SK-N-SH (cell line): Measurements from ENCODE around the gene PRR35.

Experiments used
- CTCF ChIP-seq: fragments of 200-600 bp; sonication (generic); IDR thresholded peaks from 2 replicates; pipeline ENCODE4 v1.6.1; 2017; ENCODE audit warnings: antibody characterized with exemption, mild to moderate bottlenecking, moderate library complexity
- EP300 ChIP-seq, 2 experiments: IDR thresholded peaks; 2 replicates each; pipeline versions ENCODE4 v1.4.0 to v1.6.1; 2012; ENCODE audit warnings: borderline replicate concordance in 1 of 2, low read depth in 1 of 2, low read length in 1 of 2
- FOSL2 ChIP-seq: IDR thresholded peaks from 2 replicates; pipeline ENCODE4 v1.4.0; 2012; ENCODE audit warnings: low read depth, mild to moderate bottlenecking, moderate library complexity, borderline replicate concordance
- JUND ChIP-seq: IDR thresholded peaks from 2 replicates; pipeline ENCODE4 v1.4.0; 2012
- NFIC ChIP-seq: IDR thresholded peaks from 2 replicates; pipeline ENCODE4 v1.4.0; 2012; ENCODE audit warnings: borderline replicate concordance
- NRF1 ChIP-seq: IDR thresholded peaks from 2 replicates; pipeline ENCODE4 v1.6.1; 2012; ENCODE audit warnings: low read depth, mild to moderate bottlenecking, low read length
- PBX3 ChIP-seq: IDR thresholded peaks from 2 replicates; pipeline ENCODE4; 2012
- RCOR1 ChIP-seq: fragments of 150-350 bp; IDR thresholded peaks from 2 replicates; pipeline ENCODE4 v1.6.1; 2017; ENCODE audit warnings: antibody characterized with exemption, low read length
- SMC3 ChIP-seq: IDR thresholded peaks from 2 replicates; pipeline ENCODE4 v1.6.1; 2012; ENCODE audit warnings: low read depth, low read length, improper control_type of control experiment
- TAF1 ChIP-seq: IDR thresholded peaks from 2 replicates; pipeline ENCODE4 v1.6.1; 2012; ENCODE audit warnings: low read depth, mild to moderate bottlenecking, low read length, moderate library complexity, borderline replicate concordance
- TCF12 ChIP-seq: IDR thresholded peaks from 2 replicates; pipeline ENCODE4 v1.4.0; 2012
- USF1 ChIP-seq: IDR thresholded peaks from 2 replicates; pipeline ENCODE4 v1.4.0; 2012; ENCODE audit warnings: low read depth, borderline replicate concordance
- YY1 ChIP-seq: IDR thresholded peaks from 2 replicates; pipeline ENCODE4 v1.4.0; 2012; ENCODE audit warnings: low read depth, mild to moderate bottlenecking
- ZBTB33 ChIP-seq: IDR thresholded peaks from 2 replicates; pipeline ENCODE4 v1.4.0; 2012; ENCODE audit warnings: low read depth, borderline replicate concordance

- no peak for TF ChIP-seq SMC3
- TF ChIP-seq JUND, result no peak
- TF ChIP-seq TAF1, result no peak
- no peak for TF ChIP-seq YY1
- no peak for TF ChIP-seq CTCF
- TF ChIP-seq NRF1, result no peak
- TF ChIP-seq USF1, result no peak
- no peak for TF ChIP-seq ZBTB33
- no peak for TF ChIP-seq NFIC
- no peak for TF ChIP-seq PBX3
- no peak for TF ChIP-seq EP300 (IDR thresholded peaks at IDR 0.05; ENCODE audit: borderline replicate concordance in 1 of 2, low read depth in 1 of 2, low read length in 1 of 2)
- no peak for TF ChIP-seq FOSL2
- TF ChIP-seq RCOR1, result no peak
- no peak for TF ChIP-seq TCF12
Observed at GRCh38 chr16:595942-596735, 35.9 kb downstream of the PRR35 start.
